ENCODE data around the gene ZNF503.

Gene ZNF503

DNA sequence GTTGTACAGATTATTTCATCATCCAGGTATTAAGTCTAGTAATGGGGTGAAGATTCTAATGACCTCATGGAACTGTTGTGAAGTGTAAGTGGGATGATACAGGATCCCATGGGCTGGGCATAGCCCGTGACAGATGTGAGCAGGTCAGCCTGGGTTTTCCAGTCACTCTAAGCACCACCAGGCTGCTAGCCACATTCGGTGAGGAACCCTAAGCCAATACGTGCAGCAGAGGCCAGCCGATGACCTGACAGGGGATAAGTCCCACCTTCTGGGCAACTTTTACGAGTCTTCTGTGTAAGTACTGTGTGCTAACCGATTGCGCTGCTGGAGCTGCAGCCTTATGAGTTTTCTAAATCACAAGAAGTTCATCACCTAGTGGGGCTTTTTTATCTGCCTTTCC, 7.3 kb downstream of the ZNF503 start:
- TF ChIP-seq, protein P1, sequence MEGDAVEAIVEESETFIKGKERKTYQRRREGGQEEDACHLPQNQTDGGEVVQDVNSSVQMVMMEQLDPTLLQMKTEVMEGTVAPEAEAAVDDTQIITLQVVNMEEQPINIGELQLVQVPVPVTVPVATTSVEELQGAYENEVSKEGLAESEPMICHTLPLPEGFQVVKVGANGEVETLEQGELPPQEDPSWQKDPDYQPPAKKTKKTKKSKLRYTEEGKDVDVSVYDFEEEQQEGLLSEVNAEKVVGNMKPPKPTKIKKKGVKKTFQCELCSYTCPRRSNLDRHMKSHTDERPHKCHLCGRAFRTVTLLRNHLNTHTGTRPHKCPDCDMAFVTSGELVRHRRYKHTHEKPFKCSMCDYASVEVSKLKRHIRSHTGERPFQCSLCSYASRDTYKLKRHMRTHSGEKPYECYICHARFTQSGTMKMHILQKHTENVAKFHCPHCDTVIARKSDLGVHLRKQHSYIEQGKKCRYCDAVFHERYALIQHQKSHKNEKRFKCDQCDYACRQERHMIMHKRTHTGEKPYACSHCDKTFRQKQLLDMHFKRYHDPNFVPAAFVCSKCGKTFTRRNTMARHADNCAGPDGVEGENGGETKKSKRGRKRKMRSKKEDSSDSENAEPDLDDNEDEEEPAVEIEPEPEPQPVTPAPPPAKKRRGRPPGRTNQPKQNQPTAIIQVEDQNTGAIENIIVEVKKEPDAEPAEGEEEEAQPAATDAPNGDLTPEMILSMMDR (IDR thresholded peaks at IDR 0.05), result no peak

DNA sequence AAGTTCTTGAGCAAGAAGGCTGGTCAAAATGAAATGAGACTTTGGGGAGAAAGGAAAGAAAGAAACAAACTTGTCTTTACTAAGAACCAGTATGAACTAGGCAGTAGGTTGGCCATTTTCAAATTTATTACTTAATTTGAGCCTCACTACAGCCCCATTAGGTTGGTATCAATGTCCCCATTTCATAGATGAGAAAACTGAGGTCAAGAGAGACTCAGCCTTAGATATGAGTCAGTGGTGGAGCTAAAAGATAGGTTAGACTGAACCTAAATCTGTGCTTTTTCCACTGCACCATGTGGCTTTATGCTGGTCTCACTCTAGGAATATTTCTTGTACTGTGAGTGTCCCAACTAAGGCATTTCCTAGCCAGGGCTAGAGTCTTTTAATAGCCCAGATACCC, 8.8 kb downstream of the ZNF503 start:
- TF ChIP-seq, protein P1 (IDR thresholded peaks at IDR 0.05), result no peak

DNA sequence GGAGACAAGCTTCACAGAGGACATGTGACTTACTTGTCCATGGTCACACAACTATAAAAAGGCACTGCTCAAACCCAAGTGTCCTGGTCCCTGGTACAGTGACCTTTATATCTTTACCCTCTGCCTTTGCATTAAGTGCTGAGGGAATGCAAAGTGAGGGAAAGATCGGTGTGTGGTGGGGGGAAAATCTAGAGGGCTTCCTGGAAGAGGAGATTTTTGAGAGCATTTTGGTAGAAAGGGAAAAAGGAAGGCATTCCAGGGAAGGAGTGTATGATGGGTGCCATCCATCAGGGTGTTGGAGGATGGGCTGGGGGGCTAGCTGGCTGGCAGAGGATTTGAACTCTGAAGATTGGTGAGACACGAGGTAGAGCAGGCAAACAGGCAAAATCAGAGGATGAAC, 9.3 kb downstream of the ZNF503 start:
- TF ChIP-seq, protein P1 (IDR thresholded peaks at IDR 0.05), result no peak

DNA sequence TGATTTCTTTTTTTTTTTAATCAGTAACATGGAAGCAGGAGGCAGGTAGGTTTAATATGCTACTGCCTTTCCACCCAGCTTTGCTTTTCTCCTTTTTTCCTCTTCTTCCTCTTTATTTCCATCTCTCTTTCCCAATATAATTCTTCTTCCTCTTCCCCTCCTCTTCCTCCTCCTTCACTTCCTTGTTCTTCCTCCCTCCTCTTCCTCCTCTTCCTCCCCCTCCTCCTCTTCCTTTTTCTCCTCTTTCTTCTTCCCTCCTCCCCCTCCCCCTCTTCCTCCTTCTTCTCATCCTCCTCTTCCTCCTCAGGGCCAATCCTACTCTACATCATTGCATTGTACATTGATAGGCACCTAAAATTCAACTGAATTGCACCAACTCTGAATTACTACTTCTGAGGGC, 11.4 kb downstream of the ZNF503 start:
- TF ChIP-seq, protein P1 (IDR thresholded peaks at IDR 0.05), result no peak

DNA sequence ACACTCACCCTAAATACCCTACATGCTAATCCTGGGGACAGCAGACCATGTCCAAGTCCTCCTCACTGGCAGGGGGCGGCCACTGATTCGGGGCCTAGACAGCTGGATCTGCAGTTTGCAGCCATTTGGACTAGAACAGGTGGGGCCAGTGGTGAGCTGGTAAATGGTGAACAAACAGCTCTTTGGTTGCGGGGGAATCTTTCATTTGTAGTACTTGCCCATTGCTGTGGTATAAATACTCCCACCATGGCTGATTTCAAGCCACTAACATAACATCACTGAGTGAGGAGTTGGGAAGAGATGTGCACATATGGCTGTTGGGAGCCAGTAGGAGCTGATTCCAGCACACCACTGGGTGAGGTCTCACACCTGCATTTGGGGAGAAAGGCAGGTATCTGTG, 13.5 kb downstream of the ZNF503 start:
- TF ChIP-seq, protein P1 (IDR thresholded peaks at IDR 0.05), result no peak

DNA sequence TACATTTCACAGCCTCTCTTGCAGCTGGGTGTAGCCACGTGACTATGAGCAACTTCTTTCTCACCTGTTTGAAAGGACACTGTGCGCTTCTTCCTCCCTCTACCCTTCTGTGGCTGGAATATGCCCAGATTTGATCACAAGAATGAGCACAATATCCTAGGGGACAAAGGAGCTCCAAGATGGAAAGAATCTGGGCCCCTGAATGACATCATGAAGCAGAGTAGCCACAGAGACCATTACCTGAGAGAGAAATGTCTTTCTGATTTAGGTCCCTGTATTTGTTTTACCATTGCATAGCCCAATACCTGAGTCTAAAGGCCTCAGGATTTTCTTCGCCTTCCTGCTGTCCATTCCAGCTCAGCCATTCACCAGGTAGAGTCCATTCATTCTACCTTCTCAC, 15.4 kb downstream of the ZNF503 start:
- TF ChIP-seq, protein P1 (IDR thresholded peaks at IDR 0.05), result no peak

DNA sequence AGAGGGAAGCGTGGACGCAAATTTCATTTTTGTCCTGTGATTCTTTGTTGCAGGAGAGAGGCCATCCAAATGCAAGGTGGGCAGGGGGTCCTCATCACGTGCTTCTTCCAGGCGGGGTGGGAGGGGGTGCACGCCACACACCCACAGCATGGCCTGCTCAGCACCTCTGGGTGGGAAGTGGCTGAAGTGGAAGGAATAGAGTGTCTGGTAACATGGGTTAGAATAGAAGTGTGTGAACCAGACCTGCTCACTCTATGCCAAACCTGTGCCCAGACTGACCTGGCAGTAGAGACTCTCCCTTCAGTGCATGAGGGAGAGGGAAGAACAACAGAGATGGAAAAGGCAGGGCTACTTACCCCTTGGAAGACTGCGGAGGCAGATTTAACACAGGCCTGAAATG, 21.7 kb downstream of the ZNF503 start:
- TF ChIP-seq, protein P1 (IDR thresholded peaks at IDR 0.05), result no peak

DNA sequence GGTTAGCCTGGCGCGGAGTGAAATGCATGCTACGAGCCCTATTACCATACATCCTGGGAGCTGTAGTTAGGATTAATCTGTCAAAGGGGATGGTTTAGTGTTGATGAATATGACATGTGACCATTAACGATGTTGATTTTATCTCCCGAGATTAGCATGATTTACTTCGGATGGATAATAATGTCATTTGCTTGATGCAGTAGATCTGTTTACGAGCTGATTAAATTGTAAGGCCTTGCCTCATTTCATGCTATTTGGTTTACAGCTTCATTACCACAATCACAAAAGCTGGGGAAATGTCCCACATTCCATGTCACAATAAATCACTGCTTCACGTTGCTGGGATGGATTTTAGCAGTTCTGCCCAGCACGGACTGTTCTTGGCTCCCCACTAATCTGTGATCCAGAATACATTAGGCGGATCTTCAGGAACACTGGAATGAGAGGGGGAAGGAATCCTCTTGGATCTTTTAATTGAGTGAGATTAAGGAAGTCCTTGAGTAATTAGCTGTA, 22.3 kb downstream of the ZNF503 start:
- TF ChIP-seq, protein P1 (IDR thresholded peaks at IDR 0.05), result no peak
